Measurements from ENCODE around the gene C5orf22.
A peak's percentile ranks its signal among the peaks of the same experiment; 100 is the strongest.
"Not testable (repeated sequence)": the region's sequence is repeated elsewhere in the genome, so short reads cannot be mapped to it uniquely, and the experiment has no call there.

C5orf22 gene

DNA sequence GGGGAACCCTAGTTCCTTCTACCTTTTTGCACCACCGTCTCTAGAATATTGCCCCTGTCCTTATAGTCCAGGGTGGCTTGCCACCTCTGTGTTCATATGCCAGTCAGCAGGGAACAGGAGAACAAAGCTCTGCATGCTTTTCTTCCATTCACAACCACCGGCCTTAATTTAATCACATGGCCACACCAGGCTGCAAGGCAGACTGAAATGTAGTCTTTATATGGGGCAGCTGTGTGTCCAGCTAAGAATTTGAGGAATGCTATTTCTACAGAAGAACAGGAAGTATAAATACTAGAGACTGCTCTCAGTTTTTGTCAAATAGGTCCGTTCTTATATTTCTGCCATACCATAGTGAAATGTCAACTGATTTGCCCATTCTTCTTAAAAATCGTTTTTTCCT, 5.8 kb downstream of the C5orf22 start:
- TF ChIP-seq, protein P1, sequence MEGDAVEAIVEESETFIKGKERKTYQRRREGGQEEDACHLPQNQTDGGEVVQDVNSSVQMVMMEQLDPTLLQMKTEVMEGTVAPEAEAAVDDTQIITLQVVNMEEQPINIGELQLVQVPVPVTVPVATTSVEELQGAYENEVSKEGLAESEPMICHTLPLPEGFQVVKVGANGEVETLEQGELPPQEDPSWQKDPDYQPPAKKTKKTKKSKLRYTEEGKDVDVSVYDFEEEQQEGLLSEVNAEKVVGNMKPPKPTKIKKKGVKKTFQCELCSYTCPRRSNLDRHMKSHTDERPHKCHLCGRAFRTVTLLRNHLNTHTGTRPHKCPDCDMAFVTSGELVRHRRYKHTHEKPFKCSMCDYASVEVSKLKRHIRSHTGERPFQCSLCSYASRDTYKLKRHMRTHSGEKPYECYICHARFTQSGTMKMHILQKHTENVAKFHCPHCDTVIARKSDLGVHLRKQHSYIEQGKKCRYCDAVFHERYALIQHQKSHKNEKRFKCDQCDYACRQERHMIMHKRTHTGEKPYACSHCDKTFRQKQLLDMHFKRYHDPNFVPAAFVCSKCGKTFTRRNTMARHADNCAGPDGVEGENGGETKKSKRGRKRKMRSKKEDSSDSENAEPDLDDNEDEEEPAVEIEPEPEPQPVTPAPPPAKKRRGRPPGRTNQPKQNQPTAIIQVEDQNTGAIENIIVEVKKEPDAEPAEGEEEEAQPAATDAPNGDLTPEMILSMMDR (conservative IDR thresholded peaks at IDR 0.05; ENCODE audit: control insufficient read depth, insufficient read depth, low read depth, low read length): no peak
- no peak overlapping the region for H3K4me3 ChIP-seq (ENCODE audit: control insufficient read depth, low read depth, low read length)
- no peak for DNase-seq (ENCODE audit: low read depth)

DNA sequence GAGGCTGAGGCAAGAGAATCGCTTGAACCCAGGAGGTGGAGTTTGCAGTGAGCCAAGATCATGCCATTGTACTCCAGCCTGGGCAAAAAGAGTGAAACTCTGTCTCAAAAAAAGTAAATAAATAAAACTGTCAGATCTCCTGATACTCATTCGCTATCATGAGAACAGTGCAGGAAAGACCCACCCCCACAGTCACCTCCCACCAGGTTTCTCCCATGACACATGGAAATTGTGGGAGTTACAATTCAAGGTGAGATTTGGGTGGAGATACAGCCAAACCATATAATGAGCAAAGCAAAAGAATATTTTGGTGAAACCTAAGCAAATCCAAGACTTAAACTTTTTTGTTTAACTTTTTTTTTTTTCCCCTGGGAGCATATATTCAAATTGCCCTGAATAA, 17.0 kb downstream of the C5orf22 start:
- not testable (repeated sequence) for H3K4me3 ChIP-seq (ENCODE audit: control insufficient read depth, low read depth, low read length); DNase-seq (ENCODE audit: low read depth)

DNA sequence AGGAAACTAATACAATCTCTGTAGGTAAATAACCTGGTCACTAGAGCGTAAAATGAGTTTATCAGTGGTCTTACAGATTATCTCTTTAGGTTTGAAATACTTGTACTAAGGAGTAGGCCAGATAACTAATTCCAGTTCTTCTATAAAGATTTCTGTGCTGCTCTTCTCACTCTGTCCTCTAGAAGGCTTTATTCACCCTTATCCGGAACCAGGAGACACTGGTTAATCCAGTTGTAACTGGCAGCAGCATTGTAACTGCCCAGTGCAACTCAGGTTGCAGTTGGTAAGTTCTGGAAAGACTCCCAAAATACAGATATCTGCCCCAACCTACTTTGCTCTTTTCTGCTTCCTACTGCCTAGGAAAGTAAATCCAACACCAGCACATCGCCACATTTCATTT, 19.8 kb downstream of the C5orf22 start:
- TF ChIP-seq, protein P1 (conservative IDR thresholded peaks at IDR 0.05; ENCODE audit: control insufficient read depth, insufficient read depth, low read depth, low read length): no peak
- H3K4me3 ChIP-seq (ENCODE audit: control insufficient read depth, low read depth, low read length): no peak overlapping the region
- no peak for DNase-seq (ENCODE audit: low read depth)

DNA sequence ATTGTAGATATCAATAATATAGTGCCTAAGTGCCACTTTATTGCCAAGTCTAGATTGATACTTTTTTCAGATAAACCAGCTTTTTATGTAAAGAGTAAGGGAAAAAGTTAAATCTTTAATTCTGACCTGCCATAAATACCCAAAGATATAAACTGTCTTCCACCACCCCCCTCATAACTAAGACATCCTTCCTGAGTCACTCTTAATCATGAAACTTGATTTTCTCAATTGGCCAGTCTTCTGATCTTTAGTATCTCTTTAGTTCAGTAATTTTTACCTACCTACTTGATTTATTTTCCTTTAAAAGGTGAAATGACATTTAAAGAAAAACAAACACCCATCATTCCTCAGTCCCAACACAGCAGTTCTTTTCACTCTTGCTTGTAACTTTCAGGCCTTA, 21.8 kb downstream of the C5orf22 start:
- H3K4me3 ChIP-seq (ENCODE audit: control insufficient read depth, low read depth, low read length): no peak overlapping the region
- DNase-seq (ENCODE audit: low read depth): peak; percentile 41
- TF ChIP-seq, protein P1 (conservative IDR thresholded peaks at IDR 0.05; ENCODE audit: control insufficient read depth, insufficient read depth, low read depth, low read length): no peak

DNA sequence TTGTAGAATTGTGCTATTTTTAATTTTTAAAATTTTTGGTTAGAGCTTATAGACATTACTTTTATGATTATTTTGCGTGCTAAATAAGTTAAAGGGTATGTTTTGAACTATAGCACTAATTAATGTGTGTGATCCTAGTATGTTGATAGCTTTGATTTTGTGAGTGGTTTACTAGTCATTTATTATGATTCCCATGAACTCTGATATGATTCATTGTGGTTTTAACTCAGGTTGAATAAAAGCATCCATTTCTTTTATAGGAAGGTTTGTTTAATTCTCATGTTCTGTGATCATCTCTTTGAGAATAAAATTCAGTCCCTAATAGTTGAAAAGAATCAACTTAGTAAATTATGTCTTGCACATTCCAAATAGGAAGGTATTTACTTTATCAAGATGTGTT, 22.5 kb downstream of the C5orf22 start:
- TF ChIP-seq, protein P1 (conservative IDR thresholded peaks at IDR 0.05; ENCODE audit: control insufficient read depth, insufficient read depth, low read depth, low read length): no peak
- no peak overlapping the region for H3K4me3 ChIP-seq (ENCODE audit: control insufficient read depth, low read depth, low read length)
- DNase-seq (ENCODE audit: low read depth): peak; percentile 23

DNA sequence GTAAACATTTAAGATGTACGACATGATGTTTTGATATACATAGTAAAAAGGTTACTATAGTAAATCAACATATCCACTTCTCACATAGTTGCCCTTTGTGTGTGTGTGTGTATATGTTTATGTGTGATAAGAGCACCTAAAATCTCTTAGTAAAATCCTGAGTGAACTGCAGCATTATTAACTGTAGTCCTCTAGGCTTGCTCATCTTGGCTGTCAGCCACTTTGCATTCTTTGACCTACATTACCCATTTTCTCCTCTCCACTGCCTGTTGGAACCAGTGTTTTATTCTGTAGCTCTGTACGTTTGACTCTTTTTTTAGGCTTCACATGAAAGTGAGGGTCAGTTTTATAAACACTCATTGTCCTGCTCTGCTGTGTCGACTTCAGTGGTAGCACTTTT, 24.4 kb downstream of the C5orf22 start:
- DNase-seq (ENCODE audit: low read depth): no peak
- no peak overlapping the region for H3K4me3 ChIP-seq (ENCODE audit: control insufficient read depth, low read depth, low read length)
- TF ChIP-seq, protein P1 (conservative IDR thresholded peaks at IDR 0.05; ENCODE audit: control insufficient read depth, insufficient read depth, low read depth, low read length): no peak

DNA sequence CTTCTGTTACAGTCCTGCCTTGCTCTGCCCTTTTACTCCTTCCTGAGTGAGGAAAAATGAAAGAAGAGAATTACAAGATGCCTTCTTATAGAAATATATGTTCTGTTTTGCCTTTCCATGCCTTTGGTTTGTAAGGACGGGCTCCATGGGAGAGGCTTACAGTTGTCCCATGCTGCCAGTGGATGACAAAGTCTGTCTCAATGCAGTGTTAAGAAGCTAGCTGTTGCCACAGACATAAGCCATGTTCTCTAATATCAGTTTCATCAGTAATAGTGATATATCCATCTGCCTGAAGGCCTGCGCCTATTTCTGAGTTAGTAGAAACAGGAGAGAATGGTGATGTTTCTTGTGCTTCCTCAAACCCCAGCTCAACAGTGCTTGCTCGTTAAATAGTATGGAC, 27.8 kb downstream of the C5orf22 start:
- H3K4me3 ChIP-seq (ENCODE audit: control insufficient read depth, low read depth, low read length): no peak overlapping the region
- DNase-seq (ENCODE audit: low read depth): no peak
- TF ChIP-seq, protein P1 (conservative IDR thresholded peaks at IDR 0.05; ENCODE audit: control insufficient read depth, insufficient read depth, low read depth, low read length): no peak

Measured in fibroblast of mammary gland (primary cell).